ENCODE measurements around the gene MTHFD1L. TPM values are rescaled to one million over a fixed set of nuclear protein-coding genes. Genes with fewer than 3 reads are reported as not detected.

The MTHFD1L gene
- total and polyA plus RNA-seq, 9 of the 15 experiments (the other 6 are each of a cell fraction or from before 2014, with no cell fraction given), result 20.9 to 128 (median 61.0) TPM

DNA sequence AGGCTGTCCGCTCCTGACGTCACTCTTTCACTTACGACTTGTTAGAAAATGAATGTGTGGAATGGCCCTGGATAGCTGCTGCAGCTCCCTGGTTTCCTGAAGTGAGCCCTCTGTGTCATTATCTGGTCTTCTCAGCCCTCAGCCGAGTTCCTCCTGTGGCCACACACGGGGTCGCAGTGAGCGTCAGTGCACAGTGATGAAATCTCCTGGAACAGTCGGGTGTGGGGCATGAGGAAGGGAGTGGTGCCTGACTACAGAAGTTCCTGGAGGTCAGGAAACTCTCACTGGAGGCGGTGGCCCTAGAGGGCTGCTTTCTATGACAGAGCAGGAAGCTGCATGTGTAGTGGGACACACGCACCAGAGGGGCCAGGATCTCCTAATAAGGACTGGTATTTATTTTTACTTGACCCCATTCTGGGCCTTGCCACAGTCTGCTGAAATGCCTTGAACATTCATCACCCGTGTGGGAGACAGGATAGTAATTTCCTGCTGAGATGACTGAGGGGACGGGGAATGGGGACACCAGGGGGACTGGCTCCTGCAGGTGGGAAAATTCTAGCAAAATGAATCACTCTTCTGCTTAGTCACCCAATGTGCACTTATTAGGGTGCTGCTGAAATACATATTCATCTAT lies 175.5 kb downstream of the MTHFD1L start (continued):
- TF ChIP-seq, protein P1, sequence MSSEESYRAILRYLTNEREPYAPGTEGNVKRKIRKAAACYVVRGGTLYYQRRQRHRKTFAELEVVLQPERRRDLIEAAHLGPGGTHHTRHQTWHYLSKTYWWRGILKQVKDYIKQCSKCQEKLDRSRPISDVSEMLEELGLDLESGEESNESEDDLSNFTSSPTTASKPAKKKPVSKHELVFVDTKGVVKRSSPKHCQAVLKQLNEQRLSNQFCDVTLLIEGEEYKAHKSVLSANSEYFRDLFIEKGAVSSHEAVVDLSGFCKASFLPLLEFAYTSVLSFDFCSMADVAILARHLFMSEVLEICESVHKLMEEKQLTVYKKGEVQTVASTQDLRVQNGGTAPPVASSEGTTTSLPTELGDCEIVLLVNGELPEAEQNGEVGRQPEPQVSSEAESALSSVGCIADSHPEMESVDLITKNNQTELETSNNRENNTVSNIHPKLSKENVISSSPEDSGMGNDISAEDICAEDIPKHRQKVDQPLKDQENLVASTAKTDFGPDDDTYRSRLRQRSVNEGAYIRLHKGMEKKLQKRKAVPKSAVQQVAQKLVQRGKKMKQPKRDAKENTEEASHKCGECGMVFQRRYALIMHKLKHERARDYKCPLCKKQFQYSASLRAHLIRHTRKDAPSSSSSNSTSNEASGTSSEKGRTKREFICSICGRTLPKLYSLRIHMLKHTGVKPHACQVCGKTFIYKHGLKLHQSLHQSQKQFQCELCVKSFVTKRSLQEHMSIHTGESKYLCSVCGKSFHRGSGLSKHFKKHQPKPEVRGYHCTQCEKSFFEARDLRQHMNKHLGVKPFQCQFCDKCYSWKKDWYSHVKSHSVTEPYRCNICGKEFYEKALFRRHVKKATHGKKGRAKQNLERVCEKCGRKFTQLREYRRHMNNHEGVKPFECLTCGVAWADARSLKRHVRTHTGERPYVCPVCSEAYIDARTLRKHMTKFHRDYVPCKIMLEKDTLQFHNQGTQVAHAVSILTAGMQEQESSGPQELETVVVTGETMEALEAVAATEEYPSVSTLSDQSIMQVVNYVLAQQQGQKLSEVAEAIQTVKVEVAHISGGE (CRISPR knock-in tag; IDR thresholded peaks at IDR 0.05), result peak in 1 of 3 experiments; percentile 44; a peak in 1 of 6 replicates
- TF ChIP-seq MTA1 (IDR thresholded peaks at IDR 0.05; ENCODE audit: borderline replicate concordance) (0 out of 2 replicates have a peak, but pooled peaks have one; percentile 50), ETV1 (tag; conservative IDR thresholded peaks at IDR 0.05; ENCODE audit: low read depth) (peak; percentile 32; the same call in 1 of the 2 replicates), ZNF175 (CRISPR knock-in tag; IDR thresholded peaks at IDR 0.05; ENCODE audit: low read depth) (peak; percentile 90; the same call in 1 of the 2 replicates), NCOR1 (IDR thresholded peaks at IDR 0.05) (peak; percentile 68), SRF (CRISPR knock-in tag; IDR thresholded peaks at IDR 0.05) (peak in 1 of 2 experiments; percentile 75; a peak in 1 of 4 replicates), CBFA2T3 (IDR thresholded peaks at IDR 0.05) (peak; percentile 74), MTA3 (IDR thresholded peaks at IDR 0.05; ENCODE audit: borderline replicate concordance) (peak; percentile 68; the same call in 1 of the 2 replicates), ZBTB7A (IDR thresholded peaks at IDR 0.05; ENCODE audit: borderline replicate concordance, control insufficient read depth, low read depth, low read length) (peak; percentile 60; the same call in 1 of the 2 replicates), GABPB1 (CRISPR knock-in tag; IDR thresholded peaks at IDR 0.05) (0 out of 2 replicates have a peak, but pooled peaks have one; percentile 48), EP300 (IDR thresholded peaks at IDR 0.05; ENCODE audit: low read length) (peak; percentile 67; the same call in 1 of the 2 replicates), ZFP36 (IDR thresholded peaks at IDR 0.05; ENCODE audit: low read depth, low read length, partially characterized antibody) (peak; percentile 20)
- TF ChIP-seq, protein P2, sequence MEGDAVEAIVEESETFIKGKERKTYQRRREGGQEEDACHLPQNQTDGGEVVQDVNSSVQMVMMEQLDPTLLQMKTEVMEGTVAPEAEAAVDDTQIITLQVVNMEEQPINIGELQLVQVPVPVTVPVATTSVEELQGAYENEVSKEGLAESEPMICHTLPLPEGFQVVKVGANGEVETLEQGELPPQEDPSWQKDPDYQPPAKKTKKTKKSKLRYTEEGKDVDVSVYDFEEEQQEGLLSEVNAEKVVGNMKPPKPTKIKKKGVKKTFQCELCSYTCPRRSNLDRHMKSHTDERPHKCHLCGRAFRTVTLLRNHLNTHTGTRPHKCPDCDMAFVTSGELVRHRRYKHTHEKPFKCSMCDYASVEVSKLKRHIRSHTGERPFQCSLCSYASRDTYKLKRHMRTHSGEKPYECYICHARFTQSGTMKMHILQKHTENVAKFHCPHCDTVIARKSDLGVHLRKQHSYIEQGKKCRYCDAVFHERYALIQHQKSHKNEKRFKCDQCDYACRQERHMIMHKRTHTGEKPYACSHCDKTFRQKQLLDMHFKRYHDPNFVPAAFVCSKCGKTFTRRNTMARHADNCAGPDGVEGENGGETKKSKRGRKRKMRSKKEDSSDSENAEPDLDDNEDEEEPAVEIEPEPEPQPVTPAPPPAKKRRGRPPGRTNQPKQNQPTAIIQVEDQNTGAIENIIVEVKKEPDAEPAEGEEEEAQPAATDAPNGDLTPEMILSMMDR (IDR thresholded peaks at IDR 0.05 in 2 of 3, conservative IDR thresholded peaks at IDR 0.05 in 1 of 3; ENCODE audit: insufficient read depth in 2 of 3, low read depth in 1 of 3, low read length in 3 of 3), result peak; percentile 29 to 44 (median 33); a peak in 4 of 6 replicates
- TF ChIP-seq, protein P3, sequence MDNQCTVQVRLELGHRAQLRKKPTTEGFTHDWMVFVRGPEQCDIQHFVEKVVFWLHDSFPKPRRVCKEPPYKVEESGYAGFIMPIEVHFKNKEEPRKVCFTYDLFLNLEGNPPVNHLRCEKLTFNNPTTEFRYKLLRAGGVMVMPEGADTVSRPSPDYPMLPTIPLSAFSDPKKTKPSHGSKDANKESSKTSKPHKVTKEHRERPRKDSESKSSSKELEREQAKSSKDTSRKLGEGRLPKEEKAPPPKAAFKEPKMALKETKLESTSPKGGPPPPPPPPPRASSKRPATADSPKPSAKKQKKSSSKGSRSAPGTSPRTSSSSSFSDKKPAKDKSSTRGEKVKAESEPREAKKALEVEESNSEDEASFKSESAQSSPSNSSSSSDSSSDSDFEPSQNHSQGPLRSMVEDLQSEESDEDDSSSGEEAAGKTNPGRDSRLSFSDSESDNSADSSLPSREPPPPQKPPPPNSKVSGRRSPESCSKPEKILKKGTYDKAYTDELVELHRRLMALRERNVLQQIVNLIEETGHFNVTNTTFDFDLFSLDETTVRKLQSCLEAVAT (IDR thresholded peaks at IDR 0.05), result 0 out of 4 replicates have a peak, but pooled peaks of 1 of the 2 experiments have one; percentile 25
- TF ChIP-seq, protein P4, sequence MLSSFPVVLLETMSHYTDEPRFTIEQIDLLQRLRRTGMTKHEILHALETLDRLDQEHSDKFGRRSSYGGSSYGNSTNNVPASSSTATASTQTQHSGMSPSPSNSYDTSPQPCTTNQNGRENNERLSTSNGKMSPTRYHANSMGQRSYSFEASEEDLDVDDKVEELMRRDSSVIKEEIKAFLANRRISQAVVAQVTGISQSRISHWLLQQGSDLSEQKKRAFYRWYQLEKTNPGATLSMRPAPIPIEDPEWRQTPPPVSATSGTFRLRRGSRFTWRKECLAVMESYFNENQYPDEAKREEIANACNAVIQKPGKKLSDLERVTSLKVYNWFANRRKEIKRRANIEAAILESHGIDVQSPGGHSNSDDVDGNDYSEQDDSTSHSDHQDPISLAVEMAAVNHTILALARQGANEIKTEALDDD (IDR thresholded peaks at IDR 0.05), result peak; percentile 75
- TF ChIP-seq, protein P5, sequence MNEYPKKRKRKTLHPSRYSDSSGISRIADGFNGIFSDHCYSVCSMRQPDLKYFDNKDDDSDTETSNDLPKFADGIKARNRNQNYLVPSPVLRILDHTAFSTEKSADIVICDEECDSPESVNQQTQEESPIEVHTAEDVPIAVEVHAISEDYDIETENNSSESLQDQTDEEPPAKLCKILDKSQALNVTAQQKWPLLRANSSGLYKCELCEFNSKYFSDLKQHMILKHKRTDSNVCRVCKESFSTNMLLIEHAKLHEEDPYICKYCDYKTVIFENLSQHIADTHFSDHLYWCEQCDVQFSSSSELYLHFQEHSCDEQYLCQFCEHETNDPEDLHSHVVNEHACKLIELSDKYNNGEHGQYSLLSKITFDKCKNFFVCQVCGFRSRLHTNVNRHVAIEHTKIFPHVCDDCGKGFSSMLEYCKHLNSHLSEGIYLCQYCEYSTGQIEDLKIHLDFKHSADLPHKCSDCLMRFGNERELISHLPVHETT (CRISPR knock-in tag; conservative IDR thresholded peaks at IDR 0.05 in 1 of 2, IDR thresholded peaks at IDR 0.05 in 1 of 2), result peak in 1 of 2 experiments; percentile 80; a peak in 1 of 4 replicates

Data from K562 (cell line).